Ishikawa (cell line): Measurements from ENCODE around the gene SF3B3.

Experiments
- CEBPB ChIP-seq: IDR thresholded peaks from 2 replicates; pipeline ENCODE4 v1.6.1; 2012
- CREB1 ChIP-seq: IDR thresholded peaks from 2 replicates; pipeline ENCODE4 v1.6.1; 2012; ENCODE audit warnings: low read depth
- EGR1 ChIP-seq: IDR thresholded peaks from 2 replicates; pipeline ENCODE4 v1.6.1; 2012
- EP300 ChIP-seq: IDR thresholded peaks from 2 replicates; pipeline ENCODE4 v1.6.1; 2012; ENCODE audit warnings: borderline replicate concordance
- FOXM1 ChIP-seq: IDR thresholded peaks from 2 replicates; pipeline ENCODE4 v1.6.1; 2012; ENCODE audit warnings: low read depth, borderline replicate concordance
- MAX ChIP-seq: IDR thresholded peaks from 2 replicates; pipeline ENCODE4 v1.6.1; 2012
- NFIC ChIP-seq: IDR thresholded peaks from 2 replicates; pipeline ENCODE4 v1.6.1; 2012
- RAD21 ChIP-seq: IDR thresholded peaks from 2 replicates; pipeline ENCODE4 v1.6.1; 2012; ENCODE audit warnings: low read depth
- REST ChIP-seq: IDR thresholded peaks from 2 replicates; pipeline ENCODE4 v1.6.1; 2012; ENCODE audit warnings: low read depth, mild to moderate bottlenecking
- TAF1 ChIP-seq: IDR thresholded peaks from 2 replicates; pipeline ENCODE4 v1.6.1; 2012; ENCODE audit warnings: low read depth, mild to moderate bottlenecking
- TCF12 ChIP-seq: IDR thresholded peaks from 2 replicates; pipeline ENCODE4 v1.6.1; 2012; ENCODE audit warnings: low read depth
- TEAD4 ChIP-seq: IDR thresholded peaks from 2 replicates; pipeline ENCODE4 v1.6.1; 2012
- USF1 ChIP-seq: IDR thresholded peaks from 2 replicates; pipeline ENCODE4 v1.6.1; 2012
- YY1 ChIP-seq: IDR thresholded peaks from 2 replicates; pipeline ENCODE4 v1.6.1; 2012; ENCODE audit warnings: low read depth
- ZBTB7A ChIP-seq: IDR thresholded peaks from 2 replicates; pipeline ENCODE4 v1.6.1; 2012; ENCODE audit warnings: low read depth

The SF3B3 gene

GRCh38 chr16:70565053-70565452 is 41.4 kb downstream of the SF3B3 start:
- TF ChIP-seq TAF1 (no peak), EGR1 (no peak), NFIC (no peak), REST (no peak), CREB1 (no peak), CEBPB (no peak), ZBTB7A (no peak), TCF12 (no peak), USF1 (no peak), MAX (no peak), RAD21 (no peak), EP300 (no peak)

- TF ChIP-seq TEAD4, result no peak
- no peak for TF ChIP-seq FOXM1
- no peak for TF ChIP-seq USF1
- TF ChIP-seq CEBPB, result no peak
- TF ChIP-seq EGR1, result no peak
- no peak for TF ChIP-seq REST
- TF ChIP-seq RAD21, result no peak
- no peak for TF ChIP-seq CREB1
Observed at GRCh38 chr16:70568601-70569237, 45.1 kb downstream of the SF3B3 start.

GRCh38 chr16:70569752-70570151 is 46.1 kb downstream of the SF3B3 start:
- no peak for TF ChIP-seq EGR1
- TF ChIP-seq YY1, result no peak
- no peak for TF ChIP-seq TEAD4
- TF ChIP-seq CEBPB, result no peak
- TF ChIP-seq TCF12, result no peak
- no peak for TF ChIP-seq FOXM1
- TF ChIP-seq RAD21, result no peak
- no peak for TF ChIP-seq MAX
- TF ChIP-seq EP300, result no peak
- TF ChIP-seq TAF1, result no peak
- TF ChIP-seq USF1, result no peak
- TF ChIP-seq REST, result no peak
- TF ChIP-seq ZBTB7A, result no peak
- TF ChIP-seq NFIC, result no peak
- TF ChIP-seq CREB1, result no peak

- TF ChIP-seq TCF12 (no peak), EP300 (no peak), TAF1 (no peak), RAD21 (no peak), MAX (no peak), YY1 (no peak), FOXM1 (no peak), USF1 (no peak), CEBPB (no peak), REST (no peak), NFIC (no peak), ZBTB7A (no peak), CREB1 (no peak), EGR1 (no peak), TEAD4 (no peak)
Observed at GRCh38 chr16:70570967-70571570, 47.5 kb downstream of the SF3B3 start.
